NCI-H1048 (cell line): Measurements from ENCODE around the gene FOCAD.
"Not testable (repeated sequence)": the region's sequence is repeated elsewhere in the genome, so short reads cannot be mapped to it uniquely, and the experiment has no call there.

Source experiments
- DNase-seq: peaks from one replicate; lab custom pipeline; 2025; lab: John Stamatoyannopoulos, UW

The FOCAD gene

DNA sequence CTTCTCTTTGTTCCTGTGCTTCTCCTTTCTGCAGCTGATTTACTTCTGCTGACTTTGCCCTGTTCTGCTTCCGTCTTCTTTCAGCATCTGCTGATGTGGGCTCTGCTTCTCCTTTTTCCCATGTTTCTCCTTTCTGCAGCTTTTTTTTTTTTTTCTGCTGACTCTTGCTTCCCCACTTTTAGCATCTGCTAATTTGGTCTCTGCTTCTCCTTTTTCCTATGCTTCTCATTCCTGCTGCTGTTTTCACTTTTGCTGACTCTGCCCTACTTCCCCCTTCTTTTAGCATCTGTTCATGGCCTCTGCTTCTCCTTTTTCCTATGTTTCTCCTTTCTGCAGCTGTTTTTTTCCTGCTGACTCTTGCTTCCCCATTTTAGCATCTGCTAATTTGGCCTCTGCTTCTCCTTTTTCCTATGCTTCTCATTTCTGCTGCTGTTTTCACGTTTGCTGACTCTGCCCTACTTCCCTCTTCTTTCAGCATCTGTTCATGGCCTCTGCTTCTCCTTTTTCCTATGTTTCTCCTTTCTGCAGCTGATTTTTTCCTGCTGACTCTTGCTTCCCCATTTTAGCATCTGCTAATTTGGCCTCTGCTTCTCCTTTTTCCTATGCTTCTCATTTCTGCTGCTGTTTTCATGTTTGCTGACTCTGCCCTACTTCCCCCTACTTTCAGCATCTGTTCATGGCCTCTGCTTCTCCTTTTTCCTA, 289.3 kb downstream of the FOCAD start:
- not testable (repeated sequence) for DNase-seq

DNA sequence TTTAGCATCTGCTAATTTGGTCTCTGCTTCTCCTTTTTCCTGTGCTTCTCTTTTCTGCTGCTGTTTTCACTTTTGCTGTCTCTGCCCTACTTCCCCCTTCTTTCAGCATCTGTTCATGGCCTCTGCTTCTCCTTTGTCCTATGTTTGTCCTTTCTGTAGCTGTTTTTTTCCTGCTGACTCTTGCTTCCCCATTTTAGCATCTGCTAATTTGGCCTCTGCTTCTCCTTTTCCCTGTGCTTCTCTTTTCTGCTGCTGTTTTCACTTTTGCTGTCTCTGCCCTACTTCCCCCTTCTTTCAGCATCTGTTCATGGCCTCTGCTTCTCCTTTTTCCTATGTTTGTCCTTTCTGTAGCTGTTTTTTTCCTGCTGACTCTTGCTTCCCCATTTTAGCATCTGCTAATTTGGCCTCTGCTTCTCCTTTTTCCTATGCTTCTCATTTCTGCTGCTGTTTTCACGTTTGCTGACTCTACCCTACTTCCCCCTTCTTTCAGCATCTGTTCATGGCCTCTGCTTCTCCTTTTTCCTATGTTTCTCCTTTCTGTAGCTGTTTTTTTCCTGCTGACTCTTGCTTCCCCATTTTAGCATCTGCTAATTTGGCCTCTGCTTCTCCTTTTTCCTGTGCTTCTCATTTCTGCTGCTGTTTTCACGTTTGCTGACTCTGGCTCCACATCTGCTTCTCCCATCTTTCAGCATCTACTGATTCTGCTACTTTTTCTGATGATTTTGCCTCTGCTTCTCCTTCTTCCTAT, 290.3 kb downstream of the FOCAD start:
- DNase-seq, result not testable (repeated sequence)

- DNase-seq, result no peak
Observed at GRCh38 chr9:20978249-20978648, 294.2 kb downstream of the FOCAD start.

DNA sequence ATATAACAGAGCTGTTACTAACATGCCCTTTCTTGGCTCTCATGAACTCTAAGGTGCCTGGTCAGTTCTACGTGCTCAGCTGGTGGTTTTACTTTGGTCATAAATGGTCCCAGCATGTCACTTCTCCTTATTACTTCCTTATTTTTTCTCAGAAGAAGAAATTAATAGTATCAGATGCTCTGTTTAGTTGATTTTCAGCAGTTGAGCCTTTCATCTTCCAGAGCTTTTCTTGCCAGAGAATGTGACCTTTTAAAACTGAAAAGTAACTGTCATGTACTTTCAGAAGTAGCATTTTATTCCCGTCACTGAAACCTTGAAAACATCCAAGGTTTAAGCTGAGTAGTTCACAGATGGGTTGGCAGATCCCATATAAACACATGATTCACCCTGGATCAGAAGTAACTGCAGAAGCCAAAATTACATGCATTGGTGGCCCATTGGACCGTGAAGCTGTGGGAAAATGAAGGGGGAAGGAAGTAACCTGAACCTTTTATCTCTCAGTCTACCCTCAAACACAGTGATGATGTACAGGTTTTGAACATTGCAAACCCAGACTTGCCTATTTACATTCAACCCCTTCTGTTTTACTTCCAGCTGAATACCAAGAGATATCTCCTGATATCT, 296.9 kb downstream of the FOCAD start:
- DNase-seq, result no peak

GRCh38 chr9:20981486-20981885, 297.4 kb downstream of the FOCAD start:
- no peak for DNase-seq

DNA sequence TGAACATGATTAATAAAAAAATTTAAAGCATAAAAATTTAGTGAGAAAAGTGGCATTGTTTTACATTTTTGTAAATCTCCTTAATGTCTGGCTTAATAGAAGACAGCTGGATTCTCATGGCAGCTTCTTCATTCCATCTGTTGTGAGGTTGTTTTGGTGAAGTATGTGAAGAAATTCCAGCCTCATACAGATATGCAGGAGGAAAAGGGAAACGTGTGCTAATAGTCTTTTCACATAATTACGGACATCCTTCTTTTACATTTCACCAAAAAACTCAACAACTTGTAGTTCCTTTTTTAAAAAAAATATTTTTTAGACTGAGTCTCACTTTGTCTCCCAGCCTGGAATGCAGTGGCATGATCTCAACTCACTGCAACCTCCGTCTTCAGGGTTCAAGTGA, 300.4 kb downstream of the FOCAD start:
- DNase-seq, result no peak

DNA sequence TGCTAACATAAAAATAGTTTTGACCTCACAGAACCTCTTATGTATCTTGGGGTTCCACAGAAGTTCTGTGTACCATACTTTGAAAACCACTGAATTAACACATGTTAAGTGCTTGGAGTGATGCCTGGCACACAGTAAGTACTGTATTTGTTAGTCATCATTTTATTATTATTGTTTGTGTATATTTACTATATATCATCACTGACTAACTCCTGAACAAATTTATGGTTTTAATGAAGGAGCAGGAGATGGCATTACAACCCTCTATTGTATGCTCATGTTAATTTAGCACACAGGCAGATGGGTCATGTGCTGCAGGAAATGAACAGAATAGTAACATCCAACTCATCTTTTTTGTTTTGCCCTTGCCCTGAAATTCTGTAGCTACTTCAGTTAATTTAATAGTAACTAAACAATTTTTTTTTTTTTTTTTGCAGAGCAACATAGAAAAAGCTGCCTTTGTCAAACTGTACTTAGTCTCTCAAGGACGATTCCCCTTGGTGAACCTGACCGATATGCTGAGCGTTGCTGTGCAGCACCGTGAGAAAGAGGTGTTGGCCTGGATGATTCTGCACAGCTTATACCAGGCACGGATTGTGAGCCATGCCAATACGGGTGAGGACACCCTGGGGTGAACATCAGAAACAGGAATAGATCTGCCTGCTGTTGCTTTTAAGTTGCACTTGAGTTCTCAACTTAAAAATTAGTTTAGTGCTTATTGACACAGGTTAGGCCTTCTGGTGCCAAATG, 302.0 kb downstream of the FOCAD start:
- DNase-seq, result no peak

DNA sequence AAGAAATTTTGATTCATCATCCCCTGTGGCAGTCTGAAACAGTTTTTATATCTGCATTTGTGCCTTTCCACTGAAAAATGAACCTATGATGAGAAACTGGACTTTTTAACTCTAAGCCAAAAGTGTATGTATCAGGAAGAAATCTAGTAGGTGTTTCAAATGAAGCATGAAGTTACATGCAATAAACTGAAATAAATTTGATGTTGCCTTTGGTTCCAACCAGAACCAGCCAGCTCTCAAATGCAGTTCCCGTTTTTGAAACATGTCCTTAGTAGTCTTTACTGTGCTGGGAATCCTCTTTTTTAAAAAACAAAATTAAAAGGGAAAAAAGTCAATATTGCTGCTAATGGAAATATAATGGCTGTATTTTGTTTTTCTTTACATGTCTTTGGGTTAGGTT, 303.5 kb downstream of the FOCAD start:
- no peak for DNase-seq

GRCh38 chr9:20988061-20988460, 304.0 kb downstream of the FOCAD start:
- DNase-seq, result no peak

GRCh38 chr9:20988671-20989315, 304.7 kb downstream of the FOCAD start:
- no peak for DNase-seq

DNA sequence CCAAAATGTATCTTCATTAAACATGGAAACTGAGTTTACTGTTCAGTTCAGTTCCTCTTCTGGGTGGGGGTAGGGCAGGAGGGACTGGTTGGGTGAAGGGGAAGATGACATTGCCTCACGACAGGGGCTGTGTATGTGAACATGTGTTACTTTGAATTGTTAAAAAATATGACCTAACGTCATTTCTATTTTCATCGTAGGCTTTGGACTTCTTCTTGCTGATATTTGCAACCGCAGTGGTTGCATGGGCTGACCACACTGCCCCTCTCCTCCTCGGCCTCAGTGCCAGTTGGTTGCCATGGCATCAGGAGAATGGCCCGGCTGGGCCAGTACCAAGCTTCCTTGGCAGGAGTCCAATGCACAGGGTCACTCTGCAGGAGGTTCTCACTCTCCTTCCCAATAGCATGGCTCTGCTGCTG, 305.9 kb downstream of the FOCAD start:
- DNase-seq, result no peak

GRCh38 chr9:20990867-20991266, 306.8 kb downstream of the FOCAD start:
- DNase-seq, result no peak

DNA sequence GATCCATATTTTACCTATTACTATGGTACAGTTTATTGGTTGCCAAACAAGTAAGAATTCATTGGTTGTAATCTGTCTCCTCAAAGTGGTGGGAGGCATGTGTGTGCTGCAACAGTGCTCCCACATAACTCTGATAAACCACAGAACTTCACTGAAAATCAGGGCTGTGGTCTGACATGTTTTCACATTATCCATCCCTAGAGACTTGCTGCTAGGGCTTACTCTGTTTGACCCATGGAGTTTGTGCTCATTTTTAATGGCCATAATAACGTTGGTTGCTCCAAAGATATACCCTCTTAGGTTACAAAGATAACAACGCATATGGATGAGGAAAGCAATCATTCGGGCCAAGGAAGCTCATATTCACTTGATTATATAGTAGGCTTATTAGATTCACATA, 310.4 kb downstream of the FOCAD start:
- DNase-seq, result no peak

GRCh38 chr9:20995616-20996015, 311.6 kb downstream of the FOCAD start:
- no peak for DNase-seq

- DNase-seq, result no peak
Observed at GRCh38 chr9:20996809-20997208, 312.8 kb downstream of the FOCAD start.

DNA sequence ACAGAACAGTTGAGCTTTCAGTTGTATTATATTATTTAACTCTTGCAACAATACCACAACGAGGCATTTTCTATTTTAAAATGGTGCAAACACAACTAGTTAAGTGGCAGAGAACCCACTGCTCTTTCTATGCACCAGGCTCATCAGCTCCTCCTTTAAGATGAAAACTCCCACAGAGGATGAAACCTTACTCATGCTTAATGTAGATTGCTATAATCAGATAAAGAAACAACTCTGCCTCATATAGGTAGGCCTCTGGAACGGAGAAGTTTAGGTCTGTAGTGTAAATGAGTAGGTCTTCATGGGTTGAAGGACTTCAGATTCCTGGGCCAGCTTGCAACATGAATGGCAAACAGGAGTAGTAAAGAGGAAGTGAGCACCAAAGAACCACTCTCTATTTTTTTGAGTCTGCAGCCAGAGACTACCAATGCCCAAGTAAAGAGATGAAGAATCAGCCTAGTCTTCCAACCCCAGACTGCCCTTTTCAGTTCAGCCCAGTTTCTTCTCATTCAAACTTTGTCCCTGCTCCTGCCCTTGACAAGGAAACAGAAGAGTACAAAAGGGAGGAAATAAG, 313.5 kb downstream of the FOCAD start:
- DNase-seq, result no peak

DNA sequence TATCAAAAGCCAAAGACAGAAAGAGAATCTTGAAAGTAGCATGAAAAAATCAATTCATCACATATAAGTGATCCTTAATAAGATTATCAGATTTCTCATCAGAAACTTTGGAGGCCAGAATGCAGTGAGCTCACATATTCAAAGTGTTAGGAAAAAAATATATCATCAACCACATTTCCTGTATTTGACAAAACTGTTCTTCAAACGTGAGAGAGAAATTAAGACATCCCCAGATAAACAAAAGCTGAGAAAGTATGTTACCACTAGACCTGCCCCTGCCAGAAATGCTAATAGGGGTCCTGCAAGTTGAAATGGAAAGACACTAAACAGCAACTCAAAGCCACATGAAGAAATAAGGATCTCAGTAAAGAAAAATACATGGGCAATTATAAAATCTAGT, 317.5 kb downstream of the FOCAD start:
- DNase-seq, result no peak

DNA sequence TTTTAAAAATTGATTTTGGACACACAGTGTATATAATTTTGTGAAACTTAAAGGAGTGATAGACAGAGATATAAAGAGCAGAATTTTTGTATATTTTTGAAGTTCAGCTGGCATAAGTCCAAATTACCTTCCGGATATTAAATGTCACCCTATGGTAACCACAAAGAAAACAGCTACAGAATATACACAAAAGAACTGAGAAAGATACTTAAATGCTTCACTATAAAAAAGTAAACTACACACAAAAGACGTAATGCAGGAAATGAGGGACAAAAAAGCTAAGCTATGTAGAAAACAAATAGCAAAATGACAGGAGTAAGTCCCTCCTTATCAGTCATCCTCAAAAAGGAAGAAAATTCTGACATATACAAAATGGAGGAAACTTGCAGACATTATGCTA, 318.0 kb downstream of the FOCAD start:
- DNase-seq, result no peak

- no peak for DNase-seq
Observed at GRCh38 chr9:21015129-21015815, 331.2 kb downstream of the FOCAD start.

DNA sequence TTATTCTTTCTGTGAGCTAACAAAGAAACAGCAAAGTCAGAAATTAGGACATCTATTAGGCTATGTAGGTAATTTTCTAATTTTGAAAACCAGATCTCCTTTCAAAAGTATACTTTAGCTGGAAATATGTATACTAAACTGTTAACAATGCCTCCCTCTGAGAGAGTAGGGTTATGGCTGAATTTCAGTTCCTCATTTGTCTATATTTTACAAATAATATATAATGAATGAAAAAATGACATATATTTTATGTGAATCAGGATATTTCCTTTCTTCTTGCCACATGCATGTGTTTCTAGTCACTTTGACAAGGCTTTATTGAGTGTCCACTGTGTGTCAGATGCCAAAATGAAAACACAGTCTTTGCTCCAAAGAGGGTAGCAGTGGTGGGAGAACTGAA, 331.9 kb downstream of the FOCAD start:
- no peak for DNase-seq
